Stimulated activated CD4-positive, alpha-beta T cell treated with anti-CD3 and anti-CD28 coated beads, TNF-alpha, amount 100 ng/mL, for 48 hours (primary cell): ENCODE measurements around the gene IQSEC1.
A peak's percentile ranks its signal among the peaks of the same experiment; 100 is the strongest.

ENCODE experiments used
- DNase-seq, 3 donors: peaks; one replicate each; pipeline ENCODE4 v3.0.0-alpha.2; 2020; ENCODE audit warnings: low read depth in 3 of 3

The IQSEC1 gene

DNA sequence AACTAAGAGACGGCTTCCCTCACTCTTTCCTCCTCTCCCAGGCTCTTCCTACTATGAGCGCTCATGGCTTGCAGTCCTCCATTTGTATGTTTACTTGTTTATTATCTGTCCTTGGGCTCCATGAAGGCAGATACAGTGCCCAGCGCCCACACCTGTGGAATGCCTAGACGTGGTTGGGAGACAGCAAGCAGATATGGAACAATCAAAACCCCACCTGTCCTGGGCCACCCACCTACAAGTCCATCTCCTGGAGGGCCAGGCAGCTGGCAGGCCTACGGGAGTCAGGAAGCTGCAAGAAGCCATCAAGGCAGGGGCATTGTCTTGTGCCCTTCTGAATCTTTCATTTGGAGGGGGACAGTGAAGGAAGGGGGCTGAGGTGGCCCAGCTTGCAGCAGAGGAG is 104.7 kb downstream of the IQSEC1 start:
- DNase-seq, result no peak

DNA sequence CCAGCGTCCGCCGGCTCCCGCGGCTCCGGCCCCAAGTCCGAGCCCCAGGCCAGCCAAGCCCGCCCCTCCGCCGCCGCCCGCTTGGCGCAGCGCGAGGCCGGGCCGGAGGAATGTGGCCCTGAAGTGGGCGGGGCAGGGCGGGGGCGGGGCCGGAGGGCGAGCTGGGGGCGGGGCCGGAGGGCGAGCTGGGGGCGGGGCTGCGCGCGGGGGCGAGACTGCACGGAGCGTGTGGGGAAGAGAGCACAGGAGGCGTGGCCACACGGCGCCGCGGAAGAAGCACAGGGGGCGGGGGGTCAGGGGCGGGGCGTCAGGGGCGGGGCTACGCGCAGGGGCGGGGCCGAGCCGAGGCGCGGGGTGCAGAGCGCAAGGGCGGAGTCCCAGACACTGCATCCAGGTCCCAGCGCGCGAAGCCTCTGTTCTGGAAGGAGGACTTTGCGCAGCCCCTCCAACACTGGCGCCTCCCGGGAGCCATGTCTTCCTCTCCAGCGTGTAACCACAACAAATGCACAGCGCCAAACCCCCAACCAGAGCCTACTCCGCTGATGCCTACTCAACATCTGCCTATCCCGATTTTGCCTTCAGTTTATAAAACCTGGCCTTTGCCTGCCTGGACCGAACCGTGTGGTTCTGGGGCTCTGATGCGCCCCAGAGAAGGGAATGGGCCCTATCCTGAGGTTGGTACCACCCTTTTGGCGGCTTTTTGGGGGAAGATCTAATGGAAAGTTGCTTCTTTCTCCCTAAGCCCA is 105.5 kb downstream of the IQSEC1 start:
- peak; percentile 76 to 90 (median 77) for DNase-seq

GRCh38 chr3:12966847-12967605 is 106.2 kb downstream of the IQSEC1 start:
- DNase-seq, result no peak

GRCh38 chr3:12965999-12966846 is 107.0 kb downstream of the IQSEC1 start:
- no peak for DNase-seq

DNA sequence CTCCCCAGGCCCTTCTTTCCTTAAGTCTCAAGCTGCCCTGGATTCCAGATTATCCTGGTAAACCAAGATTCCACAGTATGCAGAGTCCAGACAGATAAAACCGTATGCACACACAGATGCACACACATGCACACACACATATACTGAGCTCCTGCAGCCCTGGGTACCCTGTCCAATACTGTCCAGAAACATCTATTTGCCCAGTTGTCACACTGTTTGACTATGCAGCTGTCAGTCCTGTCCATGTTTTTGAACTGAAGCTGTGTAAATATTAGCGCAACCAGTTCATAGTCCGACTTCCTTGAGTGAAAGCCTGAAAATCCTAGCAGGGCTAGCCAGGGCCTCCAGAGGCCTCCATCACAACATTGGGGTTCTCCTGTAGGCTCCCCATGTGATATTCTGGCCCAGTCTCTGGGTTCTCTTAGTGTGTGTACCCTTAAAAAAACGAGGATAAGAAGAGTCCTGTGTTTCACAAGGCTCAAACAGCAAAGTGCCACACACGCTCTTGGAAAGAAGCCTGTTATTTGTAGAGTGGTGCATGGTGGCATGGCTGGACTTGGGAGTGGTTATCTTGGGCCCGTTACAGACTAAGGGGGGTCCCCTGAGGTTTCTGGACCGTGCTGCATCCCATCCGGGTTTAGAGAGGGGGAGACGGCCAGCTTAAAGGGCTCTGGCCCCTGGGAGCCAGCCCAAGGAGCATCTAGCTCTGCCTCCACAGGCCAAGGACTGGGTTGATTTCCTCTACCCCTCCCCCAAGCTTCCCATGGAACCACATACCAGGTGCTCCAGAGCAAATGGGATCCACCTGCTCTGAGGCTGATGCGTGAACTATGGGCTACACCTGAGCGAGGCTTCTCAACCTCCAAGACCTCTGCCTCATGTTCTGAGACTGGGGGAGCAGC is 108.3 kb downstream of the IQSEC1 start:
- no peak for DNase-seq

- no peak for DNase-seq
Measured at GRCh38 chr3:12963922-12964701, 109.1 kb downstream of the IQSEC1 start.

DNA sequence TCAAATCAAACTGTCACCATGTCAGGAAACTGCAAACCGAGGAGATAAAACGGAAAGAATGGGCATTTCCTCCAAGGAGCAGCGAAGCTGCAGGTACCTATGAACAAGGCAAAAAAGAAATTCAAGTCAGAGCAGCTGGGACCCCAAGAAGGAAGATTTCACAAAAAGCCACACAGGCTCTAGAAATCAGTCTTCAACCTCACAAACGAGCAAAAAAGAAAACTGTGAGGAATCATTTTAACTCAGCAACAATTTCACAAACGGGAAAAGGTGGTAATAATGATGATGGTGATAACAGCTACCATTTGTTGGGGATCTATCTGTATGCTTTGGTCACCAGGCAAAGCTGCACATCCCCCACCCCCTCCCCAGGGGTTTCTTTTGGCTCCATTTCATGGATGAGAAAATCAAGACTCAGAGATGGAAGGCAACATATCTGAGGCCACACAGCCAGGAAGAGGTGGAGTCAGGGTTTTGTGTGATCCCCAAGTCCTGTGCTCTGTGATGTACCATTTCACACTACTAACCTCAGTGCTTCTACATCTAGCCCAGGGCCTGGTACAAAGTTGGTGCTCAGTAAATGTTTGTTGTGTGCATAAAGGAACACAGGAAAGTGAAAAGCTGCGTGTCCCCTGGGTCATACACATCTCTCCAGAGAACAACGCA is 109.9 kb downstream of the IQSEC1 start:
- no peak for DNase-seq

GRCh38 chr3:12962292-12962691 is 110.9 kb downstream of the IQSEC1 start:
- DNase-seq, result no peak

GRCh38 chr3:12961697-12962036 is 111.6 kb downstream of the IQSEC1 start:
- DNase-seq, result no peak

DNA sequence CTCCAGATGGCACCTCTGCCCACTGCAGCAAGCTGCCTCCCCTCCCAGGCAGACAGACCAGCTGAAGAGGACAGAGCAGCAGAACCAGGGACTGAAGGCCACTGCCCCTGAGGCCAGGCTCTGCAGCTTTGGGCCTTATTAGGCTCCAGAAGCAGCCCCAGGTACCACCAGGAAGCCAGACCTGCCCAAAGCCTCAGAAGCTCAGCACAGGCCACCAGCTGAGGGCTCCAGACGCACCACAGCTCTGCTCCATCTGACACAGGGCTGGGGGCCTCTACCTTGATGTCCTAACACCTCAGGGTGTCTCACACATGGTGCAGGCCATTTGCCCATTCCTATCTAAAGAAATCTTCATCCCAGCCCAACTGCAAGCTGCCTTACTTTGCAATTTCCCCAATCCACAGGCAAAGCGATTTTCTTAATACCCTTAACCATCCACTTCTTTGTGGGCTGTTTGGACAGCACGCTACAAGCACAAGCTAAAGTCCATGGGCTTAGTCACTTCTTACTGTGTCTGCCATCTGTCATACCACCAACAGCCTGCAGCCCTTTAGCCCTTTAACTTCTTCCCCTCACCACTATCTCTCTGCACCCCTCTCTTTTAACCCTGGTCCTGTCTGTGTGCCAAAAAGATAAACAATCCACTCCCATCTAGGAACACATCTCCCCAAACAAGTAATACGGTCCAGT is 112.1 kb downstream of the IQSEC1 start:
- no peak for DNase-seq

DNA sequence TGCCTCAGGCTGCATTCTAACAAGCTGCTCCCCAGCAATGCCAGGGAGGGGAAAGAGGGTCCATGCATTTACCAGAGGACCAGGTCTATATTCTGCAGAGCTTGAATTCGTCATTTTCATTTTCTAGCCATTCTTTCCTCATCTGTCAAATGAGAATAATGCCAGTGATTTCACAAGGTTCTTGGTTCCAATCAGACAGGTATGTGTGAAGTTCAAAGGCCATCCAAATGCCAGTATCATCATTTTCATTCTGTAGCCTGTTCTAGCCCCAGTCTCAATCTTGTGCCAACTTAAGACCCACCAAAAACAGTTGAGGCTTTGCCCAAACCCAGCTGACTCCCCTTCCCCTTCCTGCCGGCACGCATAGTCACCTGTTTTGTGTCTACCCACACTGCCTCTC is 112.7 kb downstream of the IQSEC1 start:
- no peak for DNase-seq

DNA sequence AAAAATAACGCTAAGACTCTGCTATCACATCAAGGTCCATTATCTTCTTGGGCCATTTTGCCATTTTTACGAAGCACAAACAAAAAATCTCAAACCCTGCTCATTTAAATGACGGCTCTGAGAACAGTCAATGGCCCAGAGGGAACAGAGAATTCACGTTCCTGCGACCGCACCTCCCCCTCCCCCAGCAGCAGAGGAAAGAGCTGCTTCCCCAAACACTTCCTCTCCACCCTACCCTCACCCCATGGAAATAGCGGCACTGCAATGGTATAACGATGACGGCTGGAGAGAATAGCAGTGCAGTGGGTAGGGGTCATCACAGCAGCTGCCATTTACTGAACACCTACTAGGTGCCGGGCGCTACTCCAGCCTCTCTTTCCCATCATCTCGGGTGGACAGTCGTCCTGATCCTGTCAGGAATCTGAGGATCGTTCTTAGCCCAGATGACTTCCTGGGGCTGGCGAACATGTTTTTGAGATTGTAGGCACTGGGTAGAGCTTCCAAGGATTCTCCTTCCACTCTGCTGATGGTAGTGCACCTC is 113.3 kb downstream of the IQSEC1 start:
- no peak for DNase-seq

- no peak for DNase-seq
Measured at GRCh38 chr3:12959410-12959809, 113.8 kb downstream of the IQSEC1 start.

- DNase-seq, result no peak
Measured at GRCh38 chr3:12957824-12958792, 115.1 kb downstream of the IQSEC1 start.

DNA sequence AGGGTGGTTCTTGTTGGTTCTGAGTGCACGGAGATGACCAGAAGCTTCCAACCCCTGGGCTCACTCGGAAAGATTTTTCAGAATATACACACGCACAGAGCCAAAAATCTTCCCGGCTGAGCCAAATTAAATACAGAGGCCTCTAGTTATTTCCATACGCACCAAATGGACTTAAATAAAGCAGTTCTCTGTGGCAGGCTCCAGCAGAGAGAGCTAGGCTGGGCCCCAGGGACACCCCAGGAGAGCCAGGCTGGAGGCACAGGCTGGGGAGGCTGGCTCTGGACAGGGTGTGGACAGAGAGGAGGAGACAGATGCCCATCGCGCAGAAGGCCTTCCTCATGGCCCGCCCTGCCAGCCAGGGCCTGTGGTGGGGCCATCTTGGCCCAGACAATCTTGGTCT is 115.9 kb downstream of the IQSEC1 start:
- no peak for DNase-seq

- DNase-seq, result no peak
Measured at GRCh38 chr3:12956316-12956660, 116.9 kb downstream of the IQSEC1 start.

DNA sequence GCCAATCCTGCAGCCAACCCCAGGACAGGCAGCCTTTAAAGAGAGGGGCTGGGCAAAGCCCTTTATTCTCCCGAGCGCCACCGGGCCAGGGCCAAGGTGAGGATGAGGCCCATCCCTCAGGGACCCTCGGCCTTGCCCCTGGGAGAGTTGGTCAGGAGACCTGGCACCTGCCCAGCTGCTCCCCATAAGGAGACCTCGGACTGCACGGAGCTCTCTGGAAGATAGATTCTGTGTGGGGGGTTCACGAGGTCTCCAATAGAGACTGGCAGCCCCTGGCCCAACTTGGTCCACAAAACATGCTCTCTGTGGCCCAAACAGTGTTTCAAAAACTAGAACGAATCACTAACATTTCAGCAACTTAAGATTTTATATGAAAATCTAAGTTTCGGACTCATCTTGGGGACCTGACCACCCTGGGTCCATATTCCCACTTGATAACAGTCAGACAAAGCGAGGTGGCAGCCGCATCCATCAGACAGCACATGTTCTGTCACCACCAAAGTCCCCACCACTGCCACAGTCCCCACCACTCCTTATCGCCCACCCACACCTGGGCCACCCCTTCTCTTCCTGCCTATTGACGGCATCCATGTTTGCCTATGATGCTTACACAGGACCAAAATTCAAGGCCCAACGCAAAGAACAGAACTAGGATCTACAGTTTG is 117.4 kb downstream of the IQSEC1 start:
- no peak for DNase-seq
